HepG2 (cell line): ENCODE measurements around the gene TSNAXIP1. TPM values are rescaled to one million over a fixed set of nuclear protein-coding genes. Genes with fewer than 3 reads are reported as not detected.

ENCODE experiments used
- AHDC1 ChIP-seq: sonication (generic); formaldehyde crosslinking; IDR thresholded peaks from 2 replicates; pipeline ENCODE4 v1.5.1; 2020; ENCODE audit warnings: mild to moderate bottlenecking, missing genetic modification reagents, borderline replicate concordance
- ARID2 ChIP-seq: sonication (generic); formaldehyde crosslinking; IDR thresholded peaks from 2 replicates; pipeline ENCODE4 v1.8.1; 2022; ENCODE audit warnings: mild to moderate bottlenecking, missing genetic modification reagents, borderline replicate concordance
- ATF7 ChIP-seq, 2 experiments: fragments of 450-650 bp in 1 of 2; sonication (generic) in 1 of 2; formaldehyde crosslinking in 1 of 2; IDR thresholded peaks; 2 replicates each; pipeline versions ENCODE4 v1.4.0 to v1.6.1; 2016 to 2020; ENCODE audit warnings: antibody characterized with exemption in 1 of 2, mild to moderate bottlenecking in 1 of 2, missing genetic modification reagents in 1 of 2
- CEBPB ChIP-seq: IDR thresholded peaks from 2 replicates; pipeline ENCODE4 v1.6.1; 2011; ENCODE audit warnings: low read depth, low read length, improper control_type of control experiment, borderline replicate concordance
- CHD4 ChIP-seq: fragments of 200-600 bp; sonication (generic); IDR thresholded peaks from 2 replicates; pipeline ENCODE4 v1.7.0; 2017; ENCODE audit warnings: mild to moderate bottlenecking, low read length, borderline replicate concordance
- IKZF1 ChIP-seq: fragments of 450-650 bp; IDR thresholded peaks from 2 replicates; pipeline ENCODE4 v1.7.1; 2016
- IRF1 ChIP-seq: sonication (generic); formaldehyde crosslinking; IDR thresholded peaks from 2 replicates; pipeline ENCODE4 v1.4.0; 2020; ENCODE audit warnings: low read depth, mild to moderate bottlenecking, missing genetic modification reagents
- KAT8 ChIP-seq: IDR thresholded peaks from 2 replicates; pipeline ENCODE4 v1.6.1; 2016; ENCODE audit warnings: missing genetic modification reagents, missing compliant biosample characterization
- KDM5A ChIP-seq: fragments of 200-600 bp; sonication (generic); IDR thresholded peaks from 2 replicates; pipeline ENCODE4 v1.7.0; 2018; ENCODE audit warnings: antibody characterized with exemption, mild to moderate bottlenecking, low read length, borderline replicate concordance
- RFX3 ChIP-seq: IDR thresholded peaks from 2 replicates; pipeline ENCODE4 v1.6.1; 2016; ENCODE audit warnings: missing biosample characterization, missing genetic modification reagents
- SIN3A ChIP-seq: IDR thresholded peaks from 2 replicates; pipeline ENCODE4 v1.6.1; 2011; ENCODE audit warnings: low read depth, mild to moderate bottlenecking, control low read depth, low read length, borderline replicate concordance
- THYN1 ChIP-seq: sonication (generic); formaldehyde crosslinking; IDR thresholded peaks from 2 replicates; pipeline ENCODE4 v1.8.1; 2023; ENCODE audit warnings: low read depth, mild to moderate bottlenecking, moderate library complexity, missing genetic modification reagents, borderline replicate concordance
- ZNF564 ChIP-seq: sonication (generic); formaldehyde crosslinking; IDR thresholded peaks from 2 replicates; pipeline ENCODE4 v1.8.1; 2023; ENCODE audit warnings: mild to moderate bottlenecking, missing genetic modification reagents
- ZNF609 ChIP-seq: sonication (generic); formaldehyde crosslinking; IDR thresholded peaks from 2 replicates; pipeline ENCODE4 v1.4.0; 2020; ENCODE audit warnings: mild to moderate bottlenecking, missing genetic modification reagents, borderline replicate concordance
- ZNF740 ChIP-seq: sonication (generic); formaldehyde crosslinking; IDR thresholded peaks from 2 replicates; pipeline ENCODE4 v1.4.0; 2020; ENCODE audit warnings: missing genetic modification reagents
- ZNF841 ChIP-seq: sonication (generic); formaldehyde crosslinking; IDR thresholded peaks from 2 replicates; pipeline ENCODE4 v1.8.1; 2023; ENCODE audit warnings: missing genetic modification reagents, borderline replicate concordance
- ZSCAN29 ChIP-seq: sonication (generic); formaldehyde crosslinking; conservative IDR thresholded peaks from 2 replicates; pipeline ENCODE4 v1.4.0; 2020; ENCODE audit warnings: mild to moderate bottlenecking, missing genetic modification reagents
- polyA plus RNA-seq, 8 experiments: library from polyadenylated mRNA; depleted of rRNA in 3 of 8; stranded (reverse) in 7 of 8; unstranded in 1 of 8; fragments of >200 nt; fragmentation: Illumina TruSeq in 4 of 8; extraction: Trizol in 4 of 8; gene quantifications; 2 replicates each; pipeline versions ENCODE4 v1.2.1 to v1.2.3, GENCODE V29; 2011 to 2016; ENCODE audit warnings: low read depth in 4 of 8, missing spikeins in 1 of 8, mixed read lengths in 1 of 8; ENCODE audit not compliant: insufficient read depth in 1 of 8
- total RNA-seq, 5 experiments: library from RNA; depleted of rRNA; stranded (reverse); fragments of >200 nt; fragmentation: Illumina TruSeq; extraction: Trizol; gene quantifications; 2 replicates each; pipeline ENCODE4 v1.2.3, GENCODE V29; 2016; ENCODE audit warnings: low read depth in 1 of 5

Gene TSNAXIP1
- total and polyA plus RNA-seq, 2 of the 13 experiments (the other 11 are each of a cell fraction or from before 2014, with no cell fraction given), result 0.37 to 0.86 TPM

- TF ChIP-seq ZNF564 (no peak), ZSCAN29 (CRISPR knock-in tag) (peak; percentile 98), CHD4 (no peak), ZNF609 (CRISPR knock-in tag) (peak; percentile 41; the same call in 1 of the 2 replicates), IRF1 (no peak), ZNF740 (CRISPR knock-in tag) (peak; percentile 58; the same call in 1 of the 2 replicates), ATF7 (IDR thresholded peaks at IDR 0.05) (no peak), ATF7 (CRISPR knock-in tag; IDR thresholded peaks at IDR 0.05) (no peak), AHDC1 (peak; percentile 69), KDM5A (peak; percentile 72), IKZF1 (no peak), ZNF841 (CRISPR knock-in tag) (no peak), THYN1 (CRISPR knock-in tag) (no peak), RFX3 (CRISPR knock-in tag) (no peak), ARID2 (CRISPR knock-in tag) (peak; percentile 98), KAT8 (CRISPR knock-in tag) (peak; percentile 93), SIN3A (peak; percentile 88; the same call in 1 of the 2 replicates), CEBPB (no peak)
Observed at GRCh38 chr16:67833415-67834241, 26.9 kb downstream of the TSNAXIP1 start (continued).
